ENCODE measurements around the gene SRGAP3. TPM values are rescaled to one million over a fixed set of nuclear protein-coding genes. Genes with fewer than 3 reads are reported as not detected.
A peak's percentile ranks its signal among the peaks of the same experiment; 100 is the strongest.

Gene SRGAP3
- total RNA-seq, 1 donor from 2014 or later = 0.54 TPM

GRCh38 chr3:9169326-9169725, 80.1 kb downstream of the SRGAP3 start:
- Mint-ChIP-seq H3K4me1 (ENCODE audit: low read depth) (peaks cover 12% of the 10 kb centered on the region), H3K27me3 (ENCODE audit: insufficient read depth) (peaks cover 12% of the 10 kb centered on the region), H3K4me3 (no peak overlapping the region), H3K36me3 (ENCODE audit: low read depth) (no peaks in the 10 kb centered on the region), H3K9me3 (no peaks in the 10 kb centered on the region), H3K27ac (no peak overlapping the region)
- intact Hi-C loops (cut with micrococcal nuclease) = loop anchor here (5.0 kb wide), 1 partner anchor 207 kb away; the partner anchor contains the start of gene RAD18
- DNase-seq (ENCODE audit: low spot score) = no peak

DNA sequence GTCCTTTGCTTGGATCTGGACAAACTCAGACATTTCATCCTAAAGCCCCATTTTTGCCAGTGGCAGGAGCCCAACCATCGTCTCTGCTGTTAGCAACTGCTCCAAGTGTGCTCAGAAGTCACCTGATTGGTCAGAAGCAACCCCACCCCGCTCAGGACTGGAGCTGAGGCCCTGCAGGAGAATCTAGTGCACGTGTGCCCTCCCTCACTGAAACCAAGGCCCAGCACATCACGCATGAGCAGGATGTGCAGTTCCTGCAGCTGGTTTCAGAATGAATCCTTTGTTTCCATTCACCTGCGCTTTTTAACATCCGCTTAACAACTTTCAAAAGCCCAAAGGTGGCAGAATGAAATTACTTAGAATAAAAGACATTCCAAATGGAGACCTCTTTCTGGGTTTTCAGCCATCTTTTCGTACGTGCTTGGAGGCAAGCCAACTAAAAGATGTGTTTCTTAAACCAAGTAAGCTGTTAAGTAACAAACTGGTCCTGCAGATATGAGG, 81.2 kb downstream of the SRGAP3 start:
- Mint-ChIP-seq H3K27ac (peak overlapping the region; percentile 51), H3K4me3 (peak overlapping the region; percentile 30), H3K4me1 (ENCODE audit: low read depth) (peaks cover 3% of the 10 kb centered on the region), H3K27me3 (ENCODE audit: insufficient read depth) (peaks cover 7% of the 10 kb centered on the region), H3K36me3 (ENCODE audit: low read depth) (no peaks in the 10 kb centered on the region), H3K9me3 (no peaks in the 10 kb centered on the region)
- peak; percentile 63 for DNase-seq (ENCODE audit: low spot score)
- intact Hi-C loops (cut with micrococcal nuclease) = loop anchor here (1.0 to 5.0 kb wide), 4 partner anchors 12 to 206 kb away; partner anchors contain the start of genes RAD18 and SRGAP3

- Mint-ChIP-seq H3K27ac (no peak overlapping the region), H3K27me3 (ENCODE audit: insufficient read depth) (peaks cover 5% of the 10 kb centered on the region), H3K4me3 (no peak overlapping the region), H3K4me1 (ENCODE audit: low read depth) (no peaks in the 10 kb centered on the region), H3K36me3 (ENCODE audit: low read depth) (no peaks in the 10 kb centered on the region), H3K9me3 (no peaks in the 10 kb centered on the region)
- no peak for DNase-seq (ENCODE audit: low spot score)
- intact Hi-C loops (cut with micrococcal nuclease) = loop anchor here (5.0 kb wide), 1 partner anchor 205 kb away; the partner anchor contains the start of gene RAD18
Measured at GRCh38 chr3:9167222-9167621, 82.2 kb downstream of the SRGAP3 start.

GRCh38 chr3:9165421-9165820, 84.0 kb downstream of the SRGAP3 start:
- no peaks in the 10 kb centered on the region for H3K4me1 Mint-ChIP-seq (ENCODE audit: low read depth)
- peaks cover 3% of the 10 kb centered on the region for H3K27me3 Mint-ChIP-seq (ENCODE audit: insufficient read depth)
- H3K36me3 Mint-ChIP-seq (ENCODE audit: low read depth) = no peaks in the 10 kb centered on the region
- H3K4me3 Mint-ChIP-seq = no peak overlapping the region
- no peak for DNase-seq (ENCODE audit: low spot score)
- intact Hi-C loops (cut with micrococcal nuclease) = loop anchor here (5.0 kb wide), 1 partner anchor 203 kb away; the partner anchor contains the start of gene RAD18
- H3K9me3 Mint-ChIP-seq = no peaks in the 10 kb centered on the region
- no peak overlapping the region for H3K27ac Mint-ChIP-seq

DNA sequence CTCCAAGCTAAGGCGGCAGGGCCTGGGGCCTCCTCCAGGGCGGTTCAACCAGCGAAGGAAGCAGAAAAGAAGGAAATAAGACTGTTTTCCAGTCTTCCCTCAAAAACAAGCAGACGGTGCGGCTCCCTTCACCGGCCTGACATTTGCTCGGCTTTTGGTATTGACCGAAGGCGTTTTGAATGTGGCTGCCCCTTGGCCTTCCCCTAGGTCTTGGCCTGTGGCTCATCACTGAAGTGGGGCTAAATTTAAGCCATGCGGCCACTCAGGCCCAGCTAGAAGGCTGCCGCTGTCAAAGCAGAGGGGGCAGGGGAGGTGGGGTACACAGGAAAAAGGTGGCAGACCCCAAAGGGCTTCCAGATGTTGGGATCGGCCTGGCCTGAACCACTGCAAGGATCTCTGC, 86.2 kb downstream of the SRGAP3 start:
- Mint-ChIP-seq H3K36me3 (ENCODE audit: low read depth) (no peaks in the 10 kb centered on the region), H3K27me3 (ENCODE audit: insufficient read depth) (peaks cover 1% of the 10 kb centered on the region), H3K4me3 (no peak overlapping the region), H3K4me1 (ENCODE audit: low read depth) (no peaks in the 10 kb centered on the region), H3K9me3 (no peaks in the 10 kb centered on the region), H3K27ac (no peak overlapping the region)
- no peak for DNase-seq (ENCODE audit: low spot score)
- intact Hi-C loops (cut with micrococcal nuclease) = no loop called here

- Mint-ChIP-seq H3K4me1 (ENCODE audit: low read depth) (no peaks in the 10 kb centered on the region), H3K36me3 (ENCODE audit: low read depth) (no peaks in the 10 kb centered on the region)
Measured at GRCh38 chr3:9161811-9162210, 87.6 kb downstream of the SRGAP3 start.

GRCh38 chr3:9161298-9161697, 88.1 kb downstream of the SRGAP3 start:
- H3K36me3 Mint-ChIP-seq (ENCODE audit: low read depth) = no peaks in the 10 kb centered on the region
- DNase-seq (ENCODE audit: low spot score) = no peak
- peaks cover 3% of the 10 kb centered on the region for H3K27me3 Mint-ChIP-seq (ENCODE audit: insufficient read depth)

More at GRCh38 chr3:9161811-9162210, 87.6 kb downstream of the SRGAP3 start:
- intact Hi-C loops (cut with micrococcal nuclease) = no loop called here
- Mint-ChIP-seq H3K9me3 (no peaks in the 10 kb centered on the region), H3K27me3 (ENCODE audit: insufficient read depth) (peaks cover 3% of the 10 kb centered on the region), H3K4me3 (no peak overlapping the region), H3K27ac (no peak overlapping the region)
- DNase-seq (ENCODE audit: low spot score) = no peak

GRCh38 chr3:9158865-9159630, 90.4 kb downstream of the SRGAP3 start:
- Mint-ChIP-seq H3K27me3 (ENCODE audit: insufficient read depth) (peaks cover 9% of the 10 kb centered on the region), H3K36me3 (ENCODE audit: low read depth) (no peaks in the 10 kb centered on the region), H3K27ac (no peak overlapping the region), H3K4me1 (ENCODE audit: low read depth) (no peaks in the 10 kb centered on the region), H3K9me3 (no peaks in the 10 kb centered on the region), H3K4me3 (no peak overlapping the region)
- no peak for DNase-seq (ENCODE audit: low spot score)
- intact Hi-C loops (cut with micrococcal nuclease) = no loop called here

More at GRCh38 chr3:9161298-9161697, 88.1 kb downstream of the SRGAP3 start:
- Mint-ChIP-seq H3K4me1 (ENCODE audit: low read depth) (no peaks in the 10 kb centered on the region), H3K9me3 (no peaks in the 10 kb centered on the region), H3K4me3 (no peak overlapping the region), H3K27ac (no peak overlapping the region)
- intact Hi-C loops (cut with micrococcal nuclease) = no loop called here

DNA sequence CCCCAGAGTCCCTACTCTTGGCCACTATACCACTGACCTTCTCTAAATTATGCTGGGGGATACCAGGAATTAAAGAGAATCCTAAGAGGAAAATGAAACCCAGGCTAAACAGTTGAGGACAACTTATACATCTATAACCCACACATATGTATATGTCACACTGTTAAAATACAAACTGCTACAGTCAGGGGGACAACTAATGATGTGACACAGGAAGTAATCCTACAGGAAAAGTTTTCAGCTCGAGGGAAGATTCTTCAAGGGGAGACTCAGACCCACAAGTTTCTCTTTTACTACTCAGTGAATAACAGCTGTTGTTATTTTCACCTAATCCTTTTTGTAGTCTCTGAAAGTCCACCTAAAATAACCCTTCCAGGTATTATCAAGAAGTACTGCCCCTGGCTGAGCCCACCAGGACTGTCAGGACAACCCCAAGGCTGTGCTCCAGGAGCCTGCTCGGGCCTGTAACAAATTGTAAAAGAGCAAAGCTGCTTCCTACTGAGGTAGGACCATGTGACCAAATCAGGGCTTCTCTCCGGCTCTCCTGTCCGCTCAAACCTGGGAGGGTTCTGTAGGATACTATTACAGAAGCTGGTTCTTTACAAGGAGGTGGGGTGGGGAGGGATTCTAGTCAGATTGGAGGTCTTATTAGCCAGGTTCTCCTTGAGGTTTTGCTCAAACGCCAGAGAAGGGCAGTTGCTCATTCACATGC, 91.6 kb downstream of the SRGAP3 start:
- intact Hi-C loops (cut with micrococcal nuclease) = no loop called here
- Mint-ChIP-seq H3K27ac (no peak overlapping the region), H3K4me3 (no peak overlapping the region), H3K4me1 (ENCODE audit: low read depth) (no peaks in the 10 kb centered on the region), H3K27me3 (ENCODE audit: insufficient read depth) (peaks cover 11% of the 10 kb centered on the region), H3K36me3 (ENCODE audit: low read depth) (no peaks in the 10 kb centered on the region), H3K9me3 (no peaks in the 10 kb centered on the region)
- DNase-seq (ENCODE audit: low spot score) = no peak

- DNase-seq (ENCODE audit: low spot score) = no peak
- no peak overlapping the region for H3K27ac Mint-ChIP-seq
- no peaks in the 10 kb centered on the region for H3K36me3 Mint-ChIP-seq (ENCODE audit: low read depth)
- peaks cover 9% of the 10 kb centered on the region for H3K27me3 Mint-ChIP-seq (ENCODE audit: insufficient read depth)
- no peaks in the 10 kb centered on the region for H3K4me1 Mint-ChIP-seq (ENCODE audit: low read depth)
- H3K4me3 Mint-ChIP-seq = no peak overlapping the region
- intact Hi-C loops (cut with micrococcal nuclease) = no loop called here
- peaks cover 7% of the 10 kb centered on the region for H3K9me3 Mint-ChIP-seq
Measured at GRCh38 chr3:9156604-9157003, 92.8 kb downstream of the SRGAP3 start.

DNA sequence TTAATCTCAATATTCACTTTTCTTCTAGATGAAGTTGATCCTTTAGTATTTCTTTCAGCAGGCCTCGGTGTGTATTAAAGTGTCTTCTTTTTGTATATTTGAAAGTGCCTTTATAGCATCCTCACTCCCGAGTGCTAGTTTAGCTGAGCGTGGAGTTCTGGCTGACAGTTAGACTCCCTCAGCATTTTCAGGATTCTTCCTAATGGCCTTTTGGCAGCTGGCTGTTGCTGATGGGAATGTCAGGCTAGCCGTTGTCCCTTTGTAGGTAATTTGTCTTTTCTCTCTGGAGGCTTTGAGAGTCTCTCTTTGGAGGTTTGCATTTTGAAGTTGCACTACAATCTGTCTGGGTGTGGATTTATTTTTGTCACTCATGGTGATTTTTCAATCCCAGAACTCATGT, 94.4 kb downstream of the SRGAP3 start:
- no peak for DNase-seq (ENCODE audit: low spot score)
- H3K27me3 Mint-ChIP-seq (ENCODE audit: insufficient read depth) = peaks cover 12% of the 10 kb centered on the region
- no peaks in the 10 kb centered on the region for H3K4me1 Mint-ChIP-seq (ENCODE audit: low read depth)
- no peaks in the 10 kb centered on the region for H3K36me3 Mint-ChIP-seq (ENCODE audit: low read depth)
- H3K27ac Mint-ChIP-seq = no peak overlapping the region
- intact Hi-C loops (cut with micrococcal nuclease) = no loop called here
- peaks cover 18% of the 10 kb centered on the region for H3K9me3 Mint-ChIP-seq
- H3K4me3 Mint-ChIP-seq = no peak overlapping the region

DNA sequence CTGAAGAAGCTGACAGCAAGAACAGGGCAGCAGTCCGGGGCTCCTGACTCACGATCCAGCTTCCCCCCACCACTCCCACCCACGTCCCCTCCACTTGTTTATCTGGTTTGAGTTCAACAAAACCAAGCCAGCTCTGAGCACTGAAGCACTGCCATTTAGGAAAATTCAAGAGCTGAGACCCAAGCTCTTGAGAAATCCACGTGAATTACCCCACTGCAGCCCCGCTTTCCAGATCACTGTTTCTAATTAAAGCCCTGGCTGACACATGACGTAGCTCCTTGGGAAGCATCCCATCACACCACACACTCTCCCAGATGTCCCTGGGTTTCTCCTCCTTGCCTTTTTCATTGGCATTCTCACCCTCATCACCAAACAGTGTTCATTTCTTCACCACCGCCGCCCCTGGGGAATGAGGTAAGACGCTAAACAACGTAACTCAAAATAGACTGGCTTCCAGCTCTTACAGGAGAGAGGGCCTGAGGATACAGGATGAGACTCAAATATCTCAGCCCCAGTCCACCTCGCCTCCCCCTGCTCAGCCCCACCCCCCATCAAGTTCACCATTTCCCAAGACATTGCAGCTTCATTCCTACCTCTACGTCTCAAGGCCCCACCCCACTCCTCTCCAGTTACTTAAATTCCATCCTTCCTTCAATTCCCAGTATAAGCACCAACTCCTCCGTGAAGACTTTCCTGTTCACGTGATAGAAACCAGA, 95.4 kb downstream of the SRGAP3 start:
- Mint-ChIP-seq H3K27me3 (ENCODE audit: insufficient read depth) (peaks cover 12% of the 10 kb centered on the region), H3K9me3 (peaks cover 18% of the 10 kb centered on the region), H3K4me3 (no peak overlapping the region), H3K36me3 (ENCODE audit: low read depth) (no peaks in the 10 kb centered on the region), H3K27ac (no peak overlapping the region), H3K4me1 (ENCODE audit: low read depth) (no peaks in the 10 kb centered on the region)
- intact Hi-C loops (cut with micrococcal nuclease) = no loop called here
- no peak for DNase-seq (ENCODE audit: low spot score)
